Measurements from ENCODE around the gene TAF12. TPM values are rescaled to one million over a fixed set of nuclear protein-coding genes. Genes with fewer than 3 reads are reported as not detected.
A peak's percentile ranks its signal among the peaks of the same experiment; 100 is the strongest.
"Not testable (repeated sequence)": the region's sequence is repeated elsewhere in the genome, so short reads cannot be mapped to it uniquely, and the experiment has no call there.

TAF12 gene, protein sequence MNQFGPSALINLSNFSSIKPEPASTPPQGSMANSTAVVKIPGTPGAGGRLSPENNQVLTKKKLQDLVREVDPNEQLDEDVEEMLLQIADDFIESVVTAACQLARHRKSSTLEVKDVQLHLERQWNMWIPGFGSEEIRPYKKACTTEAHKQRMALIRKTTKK
- 13.8 and 15.8 TPM in 2 replicates for total RNA-seq

DNA sequence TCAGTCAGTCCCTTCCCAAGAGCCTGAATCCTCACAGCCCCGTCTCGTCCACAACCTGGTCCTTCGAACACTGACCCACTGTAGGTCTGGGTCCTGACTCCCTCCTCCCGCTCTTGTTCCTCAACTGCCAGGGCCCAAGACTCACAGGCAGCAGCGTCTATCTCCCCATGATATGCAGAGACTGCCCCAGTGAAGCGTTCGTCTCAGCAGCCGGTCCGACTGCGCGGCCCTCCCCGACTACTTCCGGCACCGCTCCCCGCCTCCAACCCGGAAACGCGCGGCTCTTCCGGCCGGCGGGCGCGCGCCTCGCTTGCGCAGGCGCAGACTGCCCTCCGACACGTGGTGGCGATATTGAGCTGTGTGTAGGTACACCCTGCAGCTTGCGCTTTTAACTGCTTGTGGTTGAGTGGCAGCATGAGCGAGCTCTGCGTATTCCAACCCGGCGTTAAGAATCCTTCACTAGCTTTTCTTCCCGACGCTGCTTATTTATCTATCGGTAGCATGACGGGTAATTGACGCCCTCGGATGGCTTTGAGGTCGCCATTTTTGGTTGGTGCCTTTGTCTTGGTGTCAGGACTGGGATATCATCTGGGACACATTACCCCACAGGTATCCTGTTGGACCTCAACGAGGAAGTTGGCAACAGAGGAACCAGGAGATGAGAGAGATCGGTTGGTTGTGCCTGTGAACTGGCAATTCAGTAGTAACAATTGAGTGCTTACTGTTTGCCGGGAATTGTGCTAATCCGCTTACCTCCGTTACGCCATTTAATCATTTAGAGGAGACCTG is at the start of gene TAF12:
TSS of gene TAF12 (minus strand) at position 221 of the 789 bp plus-strand sequence. CDS start 20,986 bp downstream, outside the sequence.
- DNase-seq (ENCODE audit: extremely low read depth, low read depth, low spot score): no peak

DNA sequence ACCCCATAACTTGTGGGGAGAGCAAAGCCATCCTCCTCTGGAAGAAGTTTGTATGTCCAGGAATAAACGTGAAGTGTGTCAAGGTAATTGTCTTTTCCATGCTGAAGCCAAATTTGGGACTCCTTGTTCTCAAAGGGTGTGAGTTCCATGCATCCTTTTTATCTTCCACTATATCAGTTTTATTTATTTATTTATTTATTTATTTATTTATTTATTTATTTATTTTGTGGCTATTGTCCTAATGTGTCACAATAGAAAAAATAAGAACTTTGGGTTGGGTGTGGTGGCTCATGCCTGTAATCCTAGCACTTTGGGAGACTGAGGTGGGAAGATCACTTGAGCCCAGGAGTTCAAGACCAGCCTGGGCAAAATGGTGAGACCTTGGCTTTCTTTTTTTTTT is 48.8 kb upstream of the TAF12 start:
- DNase-seq (ENCODE audit: extremely low read depth, low read depth, low spot score): not testable (repeated sequence)

DNA sequence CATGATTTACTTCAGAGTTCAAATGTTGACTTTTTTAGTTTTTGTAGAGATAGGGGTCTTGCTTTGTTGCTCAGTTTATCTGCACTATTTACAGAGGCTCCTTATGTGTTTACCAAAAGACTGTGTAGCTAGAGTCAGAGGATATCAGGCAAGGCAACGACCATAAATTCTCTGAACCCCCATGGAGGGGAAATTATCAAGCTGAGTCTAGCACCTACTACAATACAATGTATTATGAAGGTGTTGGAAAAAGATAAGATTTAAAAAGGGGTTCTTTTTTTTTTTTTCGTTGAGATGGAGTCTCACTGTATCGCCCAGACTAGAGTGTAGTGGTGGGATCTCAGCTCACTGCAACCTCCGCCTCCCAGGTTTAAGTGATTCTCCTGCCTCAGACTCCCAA is 42.1 kb upstream of the TAF12 start:
- DNase-seq (ENCODE audit: extremely low read depth, low read depth, low spot score): no peak

DNA sequence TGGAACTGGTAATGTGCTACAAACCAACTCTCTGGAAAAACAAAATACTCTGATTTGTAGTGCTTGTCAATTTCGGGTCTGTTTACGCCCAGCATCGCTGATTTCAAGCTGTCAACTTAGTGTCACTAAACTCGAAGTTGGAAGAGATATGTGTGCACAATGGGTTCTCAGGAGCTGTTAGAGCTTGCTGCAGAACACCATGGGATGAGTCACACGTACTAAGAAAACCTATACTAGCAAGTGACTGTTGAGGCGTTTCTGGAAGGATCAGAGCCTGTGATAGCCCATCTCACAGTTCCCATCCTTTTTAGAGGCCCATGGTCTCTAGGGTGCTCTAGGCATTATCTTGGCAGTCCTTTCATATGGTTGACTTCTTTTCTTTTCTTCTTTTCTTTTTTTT is 40.0 kb upstream of the TAF12 start:
- no peak for DNase-seq (ENCODE audit: extremely low read depth, low read depth, low spot score)

DNA sequence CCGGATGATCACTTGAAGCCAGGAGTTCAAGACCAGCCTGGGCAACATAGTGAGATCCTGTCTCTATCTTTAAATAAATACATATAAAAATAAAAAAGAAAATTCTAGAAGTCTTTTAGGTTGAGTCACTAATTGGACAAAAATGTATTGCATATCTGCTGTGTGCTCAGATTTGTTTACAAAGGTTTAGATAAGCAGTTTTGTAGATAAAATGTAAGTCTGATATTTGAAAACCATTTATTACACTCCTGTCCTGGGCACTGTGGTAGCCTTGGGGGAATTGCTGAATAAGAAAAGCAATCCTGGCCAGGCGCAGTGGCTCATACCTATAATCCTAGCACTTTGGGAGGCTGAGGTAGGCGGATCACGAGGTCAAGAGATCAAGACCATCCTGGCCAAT is 37.3 kb upstream of the TAF12 start:
- DNase-seq (ENCODE audit: extremely low read depth, low read depth, low spot score): no peak

DNA sequence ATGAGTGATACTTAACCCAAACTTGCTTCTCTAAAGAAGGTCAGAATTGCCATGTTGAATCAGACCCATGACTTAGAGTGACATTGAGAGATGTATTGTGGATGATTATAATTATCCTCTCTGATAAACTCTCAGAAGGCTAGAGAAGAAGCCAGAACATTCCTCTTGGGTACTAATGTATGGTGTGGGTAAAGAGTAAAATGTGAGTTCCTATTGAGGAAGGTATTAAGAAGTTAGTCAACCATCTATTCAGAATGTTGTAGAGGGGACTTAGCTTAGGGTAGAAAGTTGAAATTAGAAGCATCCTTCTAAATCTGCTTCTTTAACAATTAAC is 33.0 kb upstream of the TAF12 start:
- no peak for DNase-seq (ENCODE audit: extremely low read depth, low read depth, low spot score)

DNA sequence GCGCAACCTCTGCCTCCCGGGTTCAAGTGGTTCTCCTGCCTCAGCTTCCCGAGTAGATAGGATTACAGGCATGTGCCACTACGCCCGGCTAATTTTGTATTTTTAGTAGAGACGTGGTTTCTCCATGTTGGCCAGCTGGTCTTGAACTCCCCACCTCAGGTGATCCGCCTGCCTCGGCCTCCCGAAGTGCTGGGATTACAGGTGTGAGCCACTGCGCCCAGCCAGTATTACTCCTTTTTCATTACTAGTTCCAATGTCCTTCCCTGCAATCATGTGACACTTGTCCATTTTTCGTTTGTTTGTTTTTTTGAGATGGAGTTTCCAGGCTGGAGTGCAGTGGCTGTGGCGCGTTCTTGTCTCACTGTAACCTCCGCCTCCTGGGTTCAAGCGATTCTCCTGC is 30.1 kb upstream of the TAF12 start:
- not testable (repeated sequence) for DNase-seq (ENCODE audit: extremely low read depth, low read depth, low spot score)

DNA sequence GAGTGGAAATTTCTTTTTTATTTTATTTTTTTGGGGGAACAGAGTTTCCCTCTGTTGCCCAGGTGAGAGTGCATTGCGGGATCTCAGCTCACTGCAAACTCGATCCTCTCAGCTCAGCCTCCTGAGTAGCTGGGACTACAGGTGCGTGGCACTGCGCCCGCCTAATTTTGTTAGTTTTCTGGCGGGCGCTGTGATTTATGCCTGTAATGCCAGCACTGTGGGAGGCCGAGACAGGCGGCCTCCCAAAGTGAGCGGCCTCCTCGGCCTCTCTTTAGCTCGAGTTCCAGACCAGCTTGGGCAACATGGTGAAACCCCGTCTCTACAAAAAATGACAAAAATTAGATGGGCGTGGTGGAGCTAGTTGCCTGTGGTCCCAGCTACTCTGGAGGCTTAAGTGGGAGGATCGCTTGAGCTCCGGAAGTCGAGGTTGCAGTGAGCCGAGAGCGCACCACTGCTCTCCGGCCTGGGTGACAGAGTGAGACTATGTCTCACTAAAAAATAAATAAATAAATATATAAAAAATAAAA is 28.4 kb upstream of the TAF12 start:
- no peak for DNase-seq (ENCODE audit: extremely low read depth, low read depth, low spot score)

DNA sequence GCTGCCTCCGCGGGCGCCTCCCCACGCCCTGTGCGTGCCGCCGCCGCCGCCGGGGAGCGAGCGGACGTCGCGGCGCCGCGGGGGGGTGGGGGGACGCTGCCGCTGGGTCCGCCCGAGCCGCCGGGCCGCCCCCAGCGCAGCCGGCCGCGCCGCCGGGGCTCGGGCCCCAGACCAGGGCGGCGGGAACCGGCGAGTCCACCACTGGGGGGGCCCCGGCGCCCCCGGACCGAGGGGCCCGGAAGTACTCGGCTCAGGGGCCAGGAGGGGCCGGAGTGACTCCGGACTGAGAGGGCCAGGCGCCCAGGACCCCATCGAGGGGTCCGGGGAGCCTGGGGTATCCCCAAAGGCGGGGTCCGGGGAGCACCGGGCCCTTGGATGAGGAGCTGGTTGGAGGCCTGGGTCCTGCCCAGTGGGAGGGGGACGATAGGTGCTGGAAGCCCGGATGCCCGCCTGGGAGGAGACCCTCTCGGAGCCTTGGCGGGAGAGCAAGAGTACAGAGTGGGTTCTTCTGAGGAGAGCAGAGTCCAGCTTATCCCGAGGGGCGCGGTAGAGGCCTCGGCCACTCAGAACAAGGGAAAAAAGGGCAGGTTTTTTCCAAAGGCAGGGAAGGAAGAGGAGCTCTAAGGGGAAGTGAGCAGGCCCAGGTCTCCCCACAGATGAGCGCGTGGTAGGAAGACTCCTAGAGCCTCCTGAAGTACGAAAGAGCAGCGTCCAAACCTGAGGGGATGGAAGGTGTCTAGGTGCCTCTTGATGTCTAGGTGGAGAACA is 26.3 kb upstream of the TAF12 start:
- no peak for DNase-seq (ENCODE audit: extremely low read depth, low read depth, low spot score)

DNA sequence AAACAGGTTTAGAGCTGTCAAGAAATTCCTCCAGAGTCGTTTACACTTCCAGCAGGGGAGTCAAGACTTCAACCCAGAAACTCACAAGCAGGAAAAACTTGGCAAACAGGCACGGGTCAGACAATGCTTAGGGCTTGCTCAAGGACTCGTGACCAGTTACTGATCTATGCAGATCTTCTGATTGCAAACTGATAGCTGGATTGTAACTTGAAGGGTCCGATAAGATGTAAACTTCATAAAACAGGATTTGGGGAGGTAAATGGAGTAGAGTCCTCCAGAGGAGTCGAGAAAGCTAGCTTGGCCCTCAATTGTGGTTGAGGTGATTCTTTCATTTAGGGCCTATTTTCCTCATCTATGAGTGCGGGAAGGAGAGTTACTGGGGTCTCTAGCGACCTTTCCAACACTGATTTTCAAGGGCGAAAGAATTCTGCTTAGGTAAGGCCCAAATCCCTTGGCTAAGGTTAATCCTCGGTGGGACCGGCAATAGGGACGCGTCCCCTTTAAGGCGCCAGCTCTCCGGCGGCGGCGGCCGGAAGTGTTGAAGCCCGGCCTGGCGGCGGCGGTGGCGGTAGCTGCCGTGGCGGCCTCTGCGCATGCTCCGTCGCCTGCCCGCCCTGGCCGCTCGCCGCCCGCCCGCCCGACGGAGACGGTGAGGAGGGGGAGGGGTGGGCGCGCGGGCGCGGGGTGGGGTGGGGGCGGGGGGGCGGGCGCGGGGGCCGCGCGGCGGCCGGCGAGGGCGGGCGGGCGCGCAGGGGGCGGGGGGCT is 25.5 kb upstream of the TAF12 start, which contains the start of gene GMEB1:
TSS of gene GMEB1 (plus strand) at position 594 of the 765 bp plus-strand sequence. CDS start 14,829 bp downstream, outside the sequence.
- no peak for DNase-seq (ENCODE audit: extremely low read depth, low read depth, low spot score)

DNA sequence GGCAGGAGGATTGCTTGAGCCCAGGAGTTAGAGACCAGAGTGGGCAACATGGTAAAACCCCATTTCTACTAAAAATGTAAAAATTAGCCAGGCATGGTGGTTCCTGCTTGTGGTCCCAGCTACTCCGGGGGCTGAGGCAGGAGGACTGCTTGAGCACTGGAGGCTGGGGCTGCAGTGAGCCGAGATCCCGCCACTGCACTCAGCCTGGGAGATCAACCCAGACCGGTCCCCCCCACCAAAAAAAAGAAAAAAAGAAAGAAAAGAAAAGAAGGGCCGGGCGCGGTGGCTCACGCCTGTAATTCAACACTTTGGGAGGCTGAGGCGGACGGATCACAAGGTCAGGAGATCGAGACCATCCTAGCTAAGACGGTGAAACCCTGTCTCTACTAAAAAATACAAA is 23.9 kb upstream of the TAF12 start:
- DNase-seq (ENCODE audit: extremely low read depth, low read depth, low spot score): no peak

DNA sequence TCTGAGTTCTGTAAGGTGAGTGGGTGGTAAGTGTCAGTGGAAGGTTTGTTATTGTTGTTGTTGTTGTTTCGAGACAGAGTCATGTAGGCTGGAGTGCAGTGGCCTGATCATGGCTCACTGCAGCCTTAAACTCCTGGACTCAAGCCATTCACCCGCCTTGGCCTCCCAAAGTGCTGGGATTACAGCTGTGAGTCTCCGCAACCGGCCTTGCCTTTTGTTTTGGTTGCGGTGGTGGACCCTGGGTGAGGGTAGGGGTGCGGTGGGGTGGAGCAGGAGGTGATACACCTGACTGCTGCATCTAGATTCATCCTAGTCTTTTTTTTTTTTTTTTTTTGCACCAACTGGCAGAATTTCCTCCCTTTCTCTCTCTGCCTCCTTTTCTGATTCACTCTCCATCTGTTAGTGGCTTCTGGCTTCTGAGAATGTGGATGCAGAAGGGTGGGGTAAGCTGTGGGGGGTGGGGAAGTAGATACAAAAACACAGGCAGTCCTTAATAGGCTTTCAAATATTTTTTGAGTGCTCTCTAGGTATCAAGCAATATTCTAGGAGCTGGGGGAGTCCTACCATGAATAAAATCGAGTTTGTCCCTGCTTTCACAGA is 21.1 kb upstream of the TAF12 start:
- DNase-seq (ENCODE audit: extremely low read depth, low read depth, low spot score): no peak

DNA sequence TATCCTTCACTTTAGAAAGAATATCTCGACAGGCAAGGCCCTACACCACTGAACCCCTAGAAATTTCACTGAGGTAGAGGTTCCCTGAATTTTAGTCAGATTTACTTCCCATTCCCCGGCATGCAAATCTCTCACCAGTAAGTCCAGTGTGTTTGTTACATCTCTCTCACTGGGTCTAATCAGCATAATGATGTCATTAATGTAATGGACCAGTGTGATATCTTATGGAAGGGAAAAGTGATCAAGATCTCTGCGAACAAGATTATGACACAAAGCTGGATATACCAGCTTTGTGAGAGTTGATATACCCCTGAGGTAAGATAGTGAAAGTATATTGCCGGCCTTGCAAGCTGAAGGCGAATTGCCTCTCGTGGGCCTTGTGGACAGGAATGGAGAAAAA is 13.5 kb upstream of the TAF12 start:
- DNase-seq (ENCODE audit: extremely low read depth, low read depth, low spot score): no peak

DNA sequence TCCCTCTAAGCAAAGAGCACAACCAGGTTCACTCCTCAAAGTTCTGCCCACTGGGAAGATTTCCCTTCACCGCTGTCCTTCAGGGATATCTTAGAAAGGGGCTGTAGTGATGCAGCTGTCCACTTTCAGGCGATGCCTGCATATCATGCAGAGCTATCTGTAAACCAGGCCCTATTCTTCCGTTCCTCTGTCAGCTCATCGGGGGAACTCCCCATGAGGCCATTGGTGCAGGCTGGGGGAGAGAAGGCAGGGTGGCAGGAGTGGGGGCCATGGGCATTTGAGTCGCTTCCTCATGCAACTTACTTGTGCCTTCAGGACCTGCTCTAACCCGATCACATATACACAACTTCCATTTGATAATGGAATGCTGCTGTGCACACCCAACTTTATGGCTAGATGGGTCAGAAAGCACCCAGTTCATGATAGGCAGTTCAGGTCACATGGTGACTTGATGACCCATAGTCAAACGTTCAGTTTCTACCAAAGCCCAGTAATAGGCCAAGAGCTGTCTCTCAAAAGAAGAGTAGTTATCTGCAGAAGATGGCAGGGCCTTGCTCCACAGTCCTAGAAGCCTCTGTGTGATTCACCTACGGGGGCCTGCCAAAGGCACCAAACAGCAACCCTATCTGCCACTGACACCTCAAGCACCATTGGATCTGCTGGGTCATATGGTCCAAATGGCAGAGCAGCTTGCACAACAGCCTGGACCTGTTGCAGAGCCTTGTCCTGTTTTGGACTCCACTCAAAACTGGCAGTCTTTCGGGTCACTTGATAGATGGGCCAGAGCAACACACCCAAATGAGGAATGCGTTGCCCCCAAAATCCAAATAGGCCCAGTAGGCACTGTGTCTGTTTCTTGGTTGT is 12.8 kb upstream of the TAF12 start:
- DNase-seq (ENCODE audit: extremely low read depth, low read depth, low spot score): not testable (repeated sequence)

DNA sequence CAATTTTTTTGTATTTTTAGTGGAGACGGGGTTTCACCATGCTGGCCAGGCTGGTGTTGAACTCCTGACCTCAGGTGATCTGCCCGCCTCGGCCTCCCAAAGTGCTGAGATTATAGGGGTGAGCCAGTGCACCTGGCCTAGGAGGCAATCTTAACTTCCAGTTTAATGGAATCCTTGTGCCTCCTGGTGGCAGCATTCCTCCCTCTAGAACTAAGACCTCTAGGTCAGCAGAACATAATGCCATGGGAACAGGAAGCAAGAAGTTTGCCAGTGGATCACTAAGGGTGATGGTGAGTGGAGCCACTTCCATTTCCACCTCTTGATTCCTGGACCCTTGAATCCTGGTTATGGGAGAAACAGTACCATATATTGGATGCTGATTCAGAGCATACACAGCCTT is 11.0 kb upstream of the TAF12 start:
- DNase-seq (ENCODE audit: extremely low read depth, low read depth, low spot score): not testable (repeated sequence)

DNA sequence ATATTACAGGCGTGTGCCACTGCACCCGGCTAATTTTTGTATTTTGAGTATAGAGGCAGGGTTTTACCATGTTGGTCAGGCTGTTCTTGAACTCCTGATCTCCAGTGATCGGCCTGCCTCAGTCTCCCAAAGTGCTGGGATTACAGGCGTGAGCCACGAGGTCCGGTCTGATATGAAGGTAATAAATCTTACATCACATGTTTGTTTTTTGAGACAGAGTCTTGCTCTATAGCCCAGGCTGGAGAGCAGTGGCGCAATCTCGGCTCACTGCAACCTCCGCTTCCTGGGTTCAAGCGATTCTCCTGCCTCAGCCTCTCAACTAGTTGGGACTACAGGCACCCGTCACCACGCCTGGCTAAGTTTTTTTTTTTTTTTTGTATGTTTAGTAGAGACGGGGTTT is 10.2 kb upstream of the TAF12 start:
- DNase-seq (ENCODE audit: extremely low read depth, low read depth, low spot score): not testable (repeated sequence)

DNA sequence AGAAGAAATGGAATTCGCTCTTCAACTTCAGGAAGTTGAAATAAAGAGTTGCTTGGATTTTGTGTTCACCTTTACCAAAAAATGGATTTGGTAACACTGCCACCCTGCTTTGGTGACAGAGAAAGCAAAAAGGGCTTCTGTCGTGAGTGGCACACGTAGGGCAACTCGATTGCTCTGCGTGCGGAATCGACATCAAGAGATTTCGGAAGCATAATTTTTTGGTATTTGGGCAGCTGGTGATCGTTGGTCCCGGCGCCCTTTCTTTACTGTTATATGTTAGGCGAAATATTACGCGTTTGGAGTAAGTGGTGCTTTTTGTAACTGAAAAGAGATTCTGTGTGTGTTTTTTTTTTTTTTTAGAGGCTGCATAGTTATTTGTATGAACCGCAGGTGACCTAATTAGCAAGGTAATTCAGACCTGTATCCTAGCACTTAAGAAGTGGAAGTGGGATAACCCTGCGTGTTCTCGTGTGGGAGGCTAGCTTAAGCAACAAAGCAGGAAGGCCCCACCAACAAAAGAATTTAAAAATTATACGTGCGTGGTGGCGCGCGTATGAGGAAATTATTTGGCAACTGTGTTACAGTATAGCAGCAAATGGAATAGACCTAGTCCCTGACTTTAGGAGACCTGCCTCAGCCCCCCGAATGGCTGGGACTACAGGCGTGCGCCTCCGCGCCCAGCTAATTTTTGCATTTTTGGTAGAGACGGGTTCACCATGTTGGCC is 5.8 kb upstream of the TAF12 start, which contains the start of gene RNU11:
TSS of gene RNU11 (plus strand) at position 127 of the 725 bp plus-strand sequence.
- DNase-seq (ENCODE audit: extremely low read depth, low read depth, low spot score): peak; percentile 98

DNA sequence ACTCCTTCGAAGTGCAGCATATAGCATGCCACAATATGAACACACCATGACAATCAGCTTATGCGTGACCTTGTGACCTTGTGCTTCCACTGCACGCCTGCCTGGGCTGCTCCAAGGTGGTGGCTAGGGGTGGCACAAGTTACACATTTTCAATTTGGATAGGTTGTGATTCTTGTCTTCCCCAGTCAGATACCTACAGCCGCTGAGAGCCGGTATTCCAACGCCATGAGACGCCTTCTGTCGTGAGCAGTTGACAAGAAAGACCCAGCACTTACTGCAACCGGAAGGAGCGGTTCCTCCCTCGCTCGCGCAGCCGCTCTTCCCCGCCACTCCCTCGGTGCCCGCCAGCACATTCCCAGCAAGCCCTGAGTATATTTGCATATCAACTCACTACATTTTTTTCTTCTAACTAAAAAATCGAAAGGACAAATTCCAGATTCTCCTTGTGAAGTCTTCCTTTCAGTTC is 5.2 kb upstream of the TAF12 start:
- no peak for DNase-seq (ENCODE audit: extremely low read depth, low read depth, low spot score)
